Subcutaneous adipose tissue (tissue), 4 donors: ENCODE data around the gene RAB3GAP2. TPM values are rescaled to one million over a fixed set of nuclear protein-coding genes. Genes with fewer than 3 reads are reported as not detected.

Source experiments
- CTCF ChIP-seq: fragments of 450-650 bp; IDR thresholded peaks from one replicate; pipeline ENCODE4 v1.5.1; 2016; ENCODE audit warnings: low read depth, mild to moderate bottlenecking, control low read depth, antibody characterized with exemption, moderate library complexity
- total RNA-seq, 4 donors: library from RNA; depleted of rRNA; stranded (reverse); fragments of >200 nt; gene quantifications; one replicate each; pipeline ENCODE4 v1.1.0, GENCODE V29; 2016

The RAB3GAP2 gene
- total RNA-seq, 4 donors from 2014 or later, result 23.9 to 41.7 (median 31.3) TPM

- TF ChIP-seq CTCF, result no peak
Measured at GRCh38 chr1:220137019-220137786, 135.1 kb downstream of the RAB3GAP2 start.

GRCh38 chr1:220135755-220136154 is 136.5 kb downstream of the RAB3GAP2 start:
- no peak for TF ChIP-seq CTCF

- no peak for TF ChIP-seq CTCF
Measured at GRCh38 chr1:220129479-220130210, 142.6 kb downstream of the RAB3GAP2 start.

- no peak for TF ChIP-seq CTCF
Measured at GRCh38 chr1:220127076-220127475, 145.2 kb downstream of the RAB3GAP2 start.

GRCh38 chr1:220124542-220124941 is 147.7 kb downstream of the RAB3GAP2 start:
- TF ChIP-seq CTCF, result no peak

- no peak for TF ChIP-seq CTCF
Measured at GRCh38 chr1:220123889-220124288, 148.4 kb downstream of the RAB3GAP2 start.

- no peak for TF ChIP-seq CTCF
Measured at GRCh38 chr1:220123066-220123465, 149.2 kb downstream of the RAB3GAP2 start.
